ENCODE data around the gene ZNF407.

ZNF407 gene

DNA sequence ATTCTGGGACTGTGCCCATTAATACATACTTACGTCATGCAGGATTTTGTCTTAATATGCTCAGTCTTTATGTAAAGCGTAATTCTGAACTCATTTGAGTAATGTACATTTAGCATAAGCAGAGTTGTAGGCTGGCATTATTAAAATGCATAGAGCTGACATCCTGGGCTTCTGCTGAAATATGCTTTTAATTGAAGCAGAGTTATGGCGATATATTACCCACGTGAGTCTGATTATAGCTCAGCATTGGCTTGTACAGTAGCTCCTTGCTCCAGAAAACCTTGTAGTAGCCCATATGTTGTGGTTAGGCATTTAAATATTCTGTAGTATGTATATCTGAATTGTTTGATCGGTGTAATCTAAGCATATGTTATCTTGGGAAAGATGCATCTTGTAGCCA lies 377.3 kb downstream of the ZNF407 start:
- TF ChIP-seq, protein P1, sequence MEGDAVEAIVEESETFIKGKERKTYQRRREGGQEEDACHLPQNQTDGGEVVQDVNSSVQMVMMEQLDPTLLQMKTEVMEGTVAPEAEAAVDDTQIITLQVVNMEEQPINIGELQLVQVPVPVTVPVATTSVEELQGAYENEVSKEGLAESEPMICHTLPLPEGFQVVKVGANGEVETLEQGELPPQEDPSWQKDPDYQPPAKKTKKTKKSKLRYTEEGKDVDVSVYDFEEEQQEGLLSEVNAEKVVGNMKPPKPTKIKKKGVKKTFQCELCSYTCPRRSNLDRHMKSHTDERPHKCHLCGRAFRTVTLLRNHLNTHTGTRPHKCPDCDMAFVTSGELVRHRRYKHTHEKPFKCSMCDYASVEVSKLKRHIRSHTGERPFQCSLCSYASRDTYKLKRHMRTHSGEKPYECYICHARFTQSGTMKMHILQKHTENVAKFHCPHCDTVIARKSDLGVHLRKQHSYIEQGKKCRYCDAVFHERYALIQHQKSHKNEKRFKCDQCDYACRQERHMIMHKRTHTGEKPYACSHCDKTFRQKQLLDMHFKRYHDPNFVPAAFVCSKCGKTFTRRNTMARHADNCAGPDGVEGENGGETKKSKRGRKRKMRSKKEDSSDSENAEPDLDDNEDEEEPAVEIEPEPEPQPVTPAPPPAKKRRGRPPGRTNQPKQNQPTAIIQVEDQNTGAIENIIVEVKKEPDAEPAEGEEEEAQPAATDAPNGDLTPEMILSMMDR (IDR thresholded peaks at IDR 0.05; ENCODE audit: control extremely low read depth, extremely low read depth, low read depth, missing control alignments), result no peak
- ChIA-PET POLR2A (no interaction called here), CTCF (interaction anchor here (1.7 to 2.2 kb wide), 2 partner anchors 11 to 12 kb away, joined by 4 to 12 read pairs; no protein-coding TSS in a partner anchor)
- DNase-seq (ENCODE audit: extremely low spot score), result no peak

DNA sequence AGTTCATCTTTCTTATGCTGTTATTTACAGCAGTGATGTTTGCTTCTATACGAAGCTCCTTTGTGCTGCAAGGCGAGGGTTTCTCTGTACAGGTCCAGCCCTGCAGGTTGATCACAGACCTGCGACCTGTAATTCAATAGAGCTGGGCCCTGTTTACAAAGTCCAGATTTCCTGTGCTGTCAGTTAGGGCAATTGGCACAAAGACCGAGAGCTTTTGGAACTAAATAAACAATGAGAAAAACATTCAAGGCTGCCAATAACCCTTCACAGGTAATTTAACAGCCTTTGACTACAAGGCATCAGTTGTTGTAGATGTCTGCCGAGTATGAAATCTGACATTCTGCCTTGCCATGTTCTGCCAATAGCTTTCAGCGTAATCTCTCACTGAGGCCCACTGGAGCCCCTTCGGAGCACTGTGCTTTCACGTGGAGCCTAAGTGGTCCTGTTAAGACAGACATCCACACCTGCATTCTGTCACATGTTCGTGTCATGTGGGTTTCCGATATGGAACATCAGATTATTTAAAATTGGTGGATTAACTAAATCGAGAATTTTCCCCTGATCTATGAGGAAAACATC lies 378.8 kb downstream of the ZNF407 start:
- TF ChIP-seq, protein P1 (IDR thresholded peaks at IDR 0.05; ENCODE audit: control extremely low read depth, extremely low read depth, low read depth, missing control alignments), result no peak
- DNase-seq (ENCODE audit: extremely low spot score), result no peak
- ChIA-PET CTCF (interaction anchor here (2.2 kb wide), 1 partner anchor 13 kb away, joined by 12 read pairs; no protein-coding TSS in a partner anchor), POLR2A (no interaction called here)

DNA sequence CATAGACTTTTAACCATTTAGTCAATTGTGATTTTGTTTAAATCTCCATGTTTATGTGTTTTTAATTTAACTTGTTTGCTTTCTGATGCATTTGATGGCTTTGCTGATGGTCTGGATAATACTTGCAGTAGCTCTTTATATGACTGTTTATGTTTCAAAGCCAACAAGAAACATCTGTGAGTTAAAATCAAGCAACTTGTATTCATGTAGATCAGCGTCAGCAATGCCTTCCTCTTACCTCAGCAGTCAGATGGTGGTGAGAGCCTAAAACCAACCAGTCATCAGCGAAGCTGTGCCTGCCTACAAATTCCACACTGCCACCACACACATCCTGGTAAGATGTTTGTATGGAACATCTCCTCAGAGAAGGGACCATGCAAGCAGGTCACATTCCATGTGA lies 379.4 kb downstream of the ZNF407 start:
- POLR2A ChIA-PET, result no interaction called here
- no peak for DNase-seq (ENCODE audit: extremely low spot score)
- CTCF ChIA-PET, result interaction anchor here (2.2 kb wide), 1 partner anchor 13 kb away, joined by 12 read pairs; no protein-coding TSS in a partner anchor
- TF ChIP-seq, protein P1 (IDR thresholded peaks at IDR 0.05; ENCODE audit: control extremely low read depth, extremely low read depth, low read depth, missing control alignments), result no peak

GRCh38 chr18:74980669-74981068 lies 383.0 kb downstream of the ZNF407 start:
- CTCF ChIA-PET, result interaction anchor here (1.2 to 1.5 kb wide), 2 partner anchors 24 to 28 kb away, joined by 3 read pairs; no protein-coding TSS in a partner anchor

DNA sequence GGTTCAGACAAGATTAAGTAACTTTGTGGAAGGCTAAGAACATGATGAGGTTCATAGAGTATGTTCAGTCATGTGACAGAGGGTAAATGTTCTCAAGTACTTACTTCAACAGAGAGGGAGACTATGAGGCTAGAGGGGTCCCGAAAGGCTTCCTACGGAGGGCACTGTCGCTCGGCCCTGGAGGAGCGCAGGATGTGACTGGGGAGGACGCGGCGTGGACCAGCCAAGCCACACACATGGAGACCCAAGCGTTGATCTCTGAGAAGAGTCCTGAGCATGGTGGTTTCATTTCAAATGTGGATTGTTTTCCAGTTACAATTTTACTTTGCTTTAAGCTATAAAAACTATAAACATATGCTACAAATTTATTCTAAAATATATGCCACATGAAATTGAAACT lies 383.8 kb downstream of the ZNF407 start:
- CTCF ChIA-PET, result interaction anchor here (1.0 to 1.5 kb wide), 4 partner anchors 9 to 33 kb away, joined by 3 to 4 read pairs (median 3); no protein-coding TSS in a partner anchor
- no peak for DNase-seq (ENCODE audit: extremely low spot score)
- TF ChIP-seq, protein P1 (IDR thresholded peaks at IDR 0.05; ENCODE audit: control extremely low read depth, extremely low read depth, low read depth, missing control alignments), result no peak
- POLR2A ChIA-PET, result no interaction called here

More at GRCh38 chr18:74980669-74981068, 383.0 kb downstream of the ZNF407 start:
- POLR2A ChIA-PET, result no interaction called here
- DNase-seq (ENCODE audit: extremely low spot score), result no peak
- TF ChIP-seq, protein P1 (IDR thresholded peaks at IDR 0.05; ENCODE audit: control extremely low read depth, extremely low read depth, low read depth, missing control alignments), result no peak

- CTCF ChIA-PET, result no interaction called here
- TF ChIP-seq, protein P1 (IDR thresholded peaks at IDR 0.05; ENCODE audit: control extremely low read depth, extremely low read depth, low read depth, missing control alignments), result no peak
- no peak for DNase-seq (ENCODE audit: extremely low spot score)
- POLR2A ChIA-PET, result no interaction called here
Measured at GRCh38 chr18:74982946-74983635, 385.4 kb downstream of the ZNF407 start.

Data from GM10248 (cell line).